ENCODE results near the gene PHTF2.

Gene PHTF2

GRCh38 chr7:77796109-77796508 lies 2.5 kb upstream of the PHTF2 start:
- no peak for DNase-seq

- DNase-seq, result no peak
Measured at GRCh38 chr7:77796960-77797359, 1.6 kb upstream of the PHTF2 start.

GRCh38 chr7:77797734-77798393 lies 709 bp upstream of the PHTF2 start:
- DNase-seq, result peak in 1 of 2 donors; percentile 22

GRCh38 chr7:77799078-77799964 lies 748 bp downstream of the PHTF2 start:
- peak; percentile 58 to 71 for DNase-seq

- peak in 1 of 2 donors; percentile 27 for DNase-seq
Measured at GRCh38 chr7:77800158-77800557, 1.6 kb downstream of the PHTF2 start.

GRCh38 chr7:77800730-77801129 lies 2.2 kb downstream of the PHTF2 start:
- DNase-seq, result no peak

GRCh38 chr7:77802557-77803405 lies 4.2 kb downstream of the PHTF2 start:
- DNase-seq, result no peak

GRCh38 chr7:77806425-77806824 lies 7.9 kb downstream of the PHTF2 start:
- no peak for DNase-seq

GRCh38 chr7:77808517-77808916 lies 9.9 kb downstream of the PHTF2 start:
- DNase-seq, result no peak

- no peak for DNase-seq
Measured at GRCh38 chr7:77811516-77812289, 13.1 kb downstream of the PHTF2 start.

GRCh38 chr7:77812290-77812685 lies 13.7 kb downstream of the PHTF2 start:
- DNase-seq, result peak in 1 of 2 donors; percentile 5

GRCh38 chr7:77813180-77813579 lies 14.6 kb downstream of the PHTF2 start:
- peak in 1 of 2 donors; percentile 19 for DNase-seq

- peak in 1 of 2 donors; percentile 63 for DNase-seq
Measured at GRCh38 chr7:77819021-77819420, 20.4 kb downstream of the PHTF2 start.

GRCh38 chr7:77820967-77821366 lies 22.4 kb downstream of the PHTF2 start:
- no peak for DNase-seq

- DNase-seq, result no peak
Measured at GRCh38 chr7:77822269-77822668, 23.7 kb downstream of the PHTF2 start.

- no peak for DNase-seq
Measured at GRCh38 chr7:77823787-77824186, 25.2 kb downstream of the PHTF2 start.

GRCh38 chr7:77824636-77825035 lies 26.1 kb downstream of the PHTF2 start:
- no peak for DNase-seq

GRCh38 chr7:77825131-77825530 lies 26.6 kb downstream of the PHTF2 start:
- DNase-seq, result peak; percentile 20 to 68

GRCh38 chr7:77826300-77826699 lies 27.7 kb downstream of the PHTF2 start:
- DNase-seq, result no peak

- no peak for DNase-seq
Measured at GRCh38 chr7:77827999-77828398, 29.4 kb downstream of the PHTF2 start.

GRCh38 chr7:77830649-77831355 lies 32.2 kb downstream of the PHTF2 start:
- no peak for DNase-seq

GRCh38 chr7:77831481-77831880 lies 32.9 kb downstream of the PHTF2 start:
- no peak for DNase-seq
